ENCODE results near the gene PIK3C2G. TPM values are rescaled to one million over a fixed set of nuclear protein-coding genes. Genes with fewer than 3 reads are reported as not detected.

Gene PIK3C2G
- total and polyA plus RNA-seq, 7 donors, result under 0.01 TPM; not detected in 6

GRCh38 chr12:18368594-18368993 is 107.3 kb downstream of the PIK3C2G start:
- H3K4me3 ChIP-seq, result no peak overlapping the region
- TF ChIP-seq, protein P1, sequence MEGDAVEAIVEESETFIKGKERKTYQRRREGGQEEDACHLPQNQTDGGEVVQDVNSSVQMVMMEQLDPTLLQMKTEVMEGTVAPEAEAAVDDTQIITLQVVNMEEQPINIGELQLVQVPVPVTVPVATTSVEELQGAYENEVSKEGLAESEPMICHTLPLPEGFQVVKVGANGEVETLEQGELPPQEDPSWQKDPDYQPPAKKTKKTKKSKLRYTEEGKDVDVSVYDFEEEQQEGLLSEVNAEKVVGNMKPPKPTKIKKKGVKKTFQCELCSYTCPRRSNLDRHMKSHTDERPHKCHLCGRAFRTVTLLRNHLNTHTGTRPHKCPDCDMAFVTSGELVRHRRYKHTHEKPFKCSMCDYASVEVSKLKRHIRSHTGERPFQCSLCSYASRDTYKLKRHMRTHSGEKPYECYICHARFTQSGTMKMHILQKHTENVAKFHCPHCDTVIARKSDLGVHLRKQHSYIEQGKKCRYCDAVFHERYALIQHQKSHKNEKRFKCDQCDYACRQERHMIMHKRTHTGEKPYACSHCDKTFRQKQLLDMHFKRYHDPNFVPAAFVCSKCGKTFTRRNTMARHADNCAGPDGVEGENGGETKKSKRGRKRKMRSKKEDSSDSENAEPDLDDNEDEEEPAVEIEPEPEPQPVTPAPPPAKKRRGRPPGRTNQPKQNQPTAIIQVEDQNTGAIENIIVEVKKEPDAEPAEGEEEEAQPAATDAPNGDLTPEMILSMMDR (IDR thresholded peaks at IDR 0.05), result no peak

DNA sequence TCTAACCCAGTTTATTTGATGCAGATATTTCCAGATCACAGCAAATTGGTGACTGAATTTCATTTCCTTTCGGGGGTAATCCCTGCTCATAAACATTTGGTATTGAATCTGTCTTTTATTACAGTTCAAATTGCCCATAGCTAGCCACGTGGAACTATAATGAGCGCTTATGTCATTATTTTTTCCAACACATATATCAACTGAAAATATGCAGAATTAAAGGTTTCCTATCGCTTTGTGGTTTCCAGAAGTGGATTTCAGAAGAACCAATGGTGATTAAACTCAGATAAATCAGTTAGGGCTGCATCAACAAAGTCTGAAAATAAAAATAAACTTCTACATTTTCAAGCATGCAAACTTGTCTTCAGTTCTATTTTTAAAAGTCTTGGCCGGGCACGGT is 111.9 kb downstream of the PIK3C2G start:
- intact Hi-C loops (cut with DNase I), result no loop called here
- no peak overlapping the region for H3K27ac ChIP-seq
- DNase-seq, result no peak
- no peaks in the 10 kb centered on the region for H3K4me1 ChIP-seq
- H3K4me3 ChIP-seq, result no peak overlapping the region
- no peaks in the 10 kb centered on the region for H3K9me3 ChIP-seq
- H3K36me3 ChIP-seq (ENCODE audit: insufficient read depth in 1 of 2, low read depth in 1 of 2), result no peaks in the 10 kb centered on the region
- no peaks in the 10 kb centered on the region for H3K27me3 ChIP-seq (ENCODE audit: insufficient read depth in 3 of 3, low read length in 2 of 3)
- no peak for ATAC-seq
- WGBS, 3 donors, result 61 to 72% (median 69%) methylated on average over 6 of the region's 6 CpGs
- TF ChIP-seq, protein P1 (IDR thresholded peaks at IDR 0.05), result no peak

More at GRCh38 chr12:18368594-18368993, 107.3 kb downstream of the PIK3C2G start:
- ATAC-seq, result no peak
- no peak overlapping the region for H3K27ac ChIP-seq
- no peaks in the 10 kb centered on the region for H3K4me1 ChIP-seq
- H3K9me3 ChIP-seq, result no peaks in the 10 kb centered on the region
- no peaks in the 10 kb centered on the region for H3K36me3 ChIP-seq (ENCODE audit: insufficient read depth in 1 of 2, low read depth in 1 of 2)
- intact Hi-C loops (cut with DNase I), result no loop called here
- WGBS, 3 donors, result 79 to 83% (median 83%) methylated on average over 3 of the region's 3 CpGs
- DNase-seq, result no peak
- no peaks in the 10 kb centered on the region for H3K27me3 ChIP-seq (ENCODE audit: insufficient read depth in 3 of 3, low read length in 2 of 3)

DNA sequence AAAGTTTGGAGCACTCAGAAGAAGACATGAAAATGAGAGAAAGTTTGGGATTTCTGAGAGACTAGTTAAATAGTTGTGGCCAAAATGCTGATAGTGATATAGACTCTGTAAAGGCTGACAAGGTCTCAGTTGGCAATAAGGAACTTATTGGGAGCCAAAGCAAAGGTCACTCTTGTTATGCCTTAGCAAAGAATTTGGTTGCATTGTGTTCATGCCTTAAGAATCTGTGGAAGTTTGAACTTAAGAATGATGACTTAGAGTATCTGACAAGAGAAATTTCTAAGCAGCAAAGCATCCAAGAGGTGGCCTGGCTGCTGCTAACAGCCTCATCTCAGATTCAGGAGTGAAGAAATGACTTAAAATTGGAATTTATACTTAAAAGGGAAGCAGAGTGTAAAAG is 113.8 kb downstream of the PIK3C2G start:
- H3K9me3 ChIP-seq, result no peaks in the 10 kb centered on the region
- ATAC-seq (no peak), DNase-seq (no peak)
- no peaks in the 10 kb centered on the region for H3K27me3 ChIP-seq (ENCODE audit: insufficient read depth in 3 of 3, low read length in 2 of 3)
- no peaks in the 10 kb centered on the region for H3K36me3 ChIP-seq (ENCODE audit: insufficient read depth in 1 of 2, low read depth in 1 of 2)
- H3K4me1 ChIP-seq, result no peaks in the 10 kb centered on the region
- H3K4me3 ChIP-seq, result no peak overlapping the region
- intact Hi-C loops (cut with DNase I), result no loop called here
- TF ChIP-seq, protein P1 (IDR thresholded peaks at IDR 0.05), result no peak
- H3K27ac ChIP-seq, result no peak overlapping the region

- Histone ChIP-seq H3K4me3 (no peak overlapping the region), H3K4me1 (no peaks in the 10 kb centered on the region), H3K27me3 (ENCODE audit: insufficient read depth in 3 of 3, low read length in 2 of 3) (no peaks in the 10 kb centered on the region), H3K36me3 (ENCODE audit: insufficient read depth in 1 of 2, low read depth in 1 of 2) (no peaks in the 10 kb centered on the region), H3K9me3 (no peaks in the 10 kb centered on the region), H3K27ac (no peak overlapping the region)
- ATAC-seq, result no peak
- intact Hi-C loops (cut with DNase I), result no loop called here
- WGBS, 3 donors, result 77 to 96% (median 96%) methylated on average over 2 of the region's 2 CpGs
- no peak for DNase-seq
- TF ChIP-seq, protein P1 (IDR thresholded peaks at IDR 0.05), result no peak
Measured at GRCh38 chr12:18375583-18375982, 114.3 kb downstream of the PIK3C2G start.

DNA sequence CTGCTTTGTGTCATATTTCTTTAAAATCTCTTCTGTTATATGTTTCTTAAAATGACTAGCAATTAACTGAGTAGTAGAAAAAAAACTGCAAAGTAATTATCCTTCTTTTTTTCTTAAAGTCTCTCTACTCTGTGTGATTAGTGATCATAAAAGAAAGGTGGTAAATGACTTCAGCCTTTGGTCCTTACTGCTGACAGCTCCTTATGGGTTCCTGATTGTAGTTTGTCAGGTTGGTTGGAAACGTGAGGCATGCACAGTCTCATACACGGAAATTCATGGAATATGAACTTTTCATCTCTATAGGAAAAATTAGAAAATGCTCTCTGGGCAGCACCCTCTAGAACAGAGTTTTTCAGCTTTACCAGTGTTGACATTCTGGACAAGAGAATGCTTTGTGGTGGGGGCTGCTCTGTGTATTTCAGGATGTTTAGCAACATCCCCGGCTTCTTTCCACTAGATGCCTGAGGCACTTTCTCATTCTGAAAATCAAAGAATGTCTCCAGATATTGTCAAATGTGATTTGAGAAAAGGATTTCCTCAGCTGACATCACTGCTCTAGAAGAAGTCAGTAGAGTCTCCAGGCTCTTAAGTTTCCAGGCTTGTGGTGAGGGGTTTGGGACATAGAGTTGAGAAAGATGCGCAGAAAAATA is 121.0 kb downstream of the PIK3C2G start:
- Histone ChIP-seq H3K27ac (no peak overlapping the region), H3K36me3 (ENCODE audit: insufficient read depth in 1 of 2, low read depth in 1 of 2) (no peaks in the 10 kb centered on the region), H3K9me3 (no peaks in the 10 kb centered on the region), H3K27me3 (ENCODE audit: insufficient read depth in 3 of 3, low read length in 2 of 3) (no peaks in the 10 kb centered on the region), H3K4me3 (no peak overlapping the region), H3K4me1 (no peaks in the 10 kb centered on the region)
- ATAC-seq (no peak), DNase-seq (no peak)
- TF ChIP-seq, protein P1 (IDR thresholded peaks at IDR 0.05), result no peak
- WGBS, 3 donors, result 56 to 58% (median 57%) methylated on average over 4 of the region's 4 CpGs
- intact Hi-C loops (cut with DNase I), result no loop called here
